ENCODE data around the gene MAP10.
A peak's percentile ranks its signal among the peaks of the same experiment; 100 is the strongest.

The MAP10 gene

DNA sequence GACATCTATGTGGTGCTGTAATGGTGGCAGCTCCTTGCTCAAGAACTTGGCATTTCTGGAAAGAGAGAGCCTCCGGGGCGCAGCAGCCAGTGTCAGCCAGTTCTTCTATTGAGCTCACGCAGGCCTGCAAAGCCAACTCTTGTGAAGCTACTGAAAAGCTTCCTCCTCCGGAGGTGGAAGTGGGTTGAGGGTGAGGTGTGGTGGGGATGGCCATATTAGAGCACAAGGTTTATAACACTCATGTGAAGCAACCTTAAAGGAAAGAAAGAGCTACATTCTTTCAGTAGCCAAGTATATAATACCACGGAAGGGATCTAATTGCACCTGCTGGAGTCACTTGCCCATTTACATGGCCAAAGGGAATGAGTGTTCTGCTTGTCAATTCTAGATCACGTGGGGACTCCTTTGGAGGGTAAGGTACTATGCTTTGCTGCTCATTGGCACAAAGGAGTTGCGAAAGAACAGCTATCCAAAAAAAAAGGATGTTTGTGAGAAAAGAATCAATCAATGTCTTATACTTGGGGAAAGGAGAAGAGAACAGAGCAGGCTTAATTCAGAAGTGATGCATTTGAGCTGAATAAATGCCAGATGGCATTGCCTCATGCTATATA is 18.3 kb upstream of the MAP10 start:
- Mint-ChIP-seq H3K36me3 (no peaks in the 10 kb centered on the region), H3K27ac (peak overlapping the region; percentile 33), H3K4me3 (no peak overlapping the region), H3K9me3 (no peaks in the 10 kb centered on the region), H3K4me1 (peaks cover 6% of the 10 kb centered on the region), H3K27me3 (peaks cover 6% of the 10 kb centered on the region)
- peak; percentile 47 for DNase-seq
- CTCF ChIA-PET, result interaction anchor here (0.5 kb wide), 1 partner anchor 519 kb away, joined by 3 read pairs; no protein-coding TSS in a partner anchor

DNA sequence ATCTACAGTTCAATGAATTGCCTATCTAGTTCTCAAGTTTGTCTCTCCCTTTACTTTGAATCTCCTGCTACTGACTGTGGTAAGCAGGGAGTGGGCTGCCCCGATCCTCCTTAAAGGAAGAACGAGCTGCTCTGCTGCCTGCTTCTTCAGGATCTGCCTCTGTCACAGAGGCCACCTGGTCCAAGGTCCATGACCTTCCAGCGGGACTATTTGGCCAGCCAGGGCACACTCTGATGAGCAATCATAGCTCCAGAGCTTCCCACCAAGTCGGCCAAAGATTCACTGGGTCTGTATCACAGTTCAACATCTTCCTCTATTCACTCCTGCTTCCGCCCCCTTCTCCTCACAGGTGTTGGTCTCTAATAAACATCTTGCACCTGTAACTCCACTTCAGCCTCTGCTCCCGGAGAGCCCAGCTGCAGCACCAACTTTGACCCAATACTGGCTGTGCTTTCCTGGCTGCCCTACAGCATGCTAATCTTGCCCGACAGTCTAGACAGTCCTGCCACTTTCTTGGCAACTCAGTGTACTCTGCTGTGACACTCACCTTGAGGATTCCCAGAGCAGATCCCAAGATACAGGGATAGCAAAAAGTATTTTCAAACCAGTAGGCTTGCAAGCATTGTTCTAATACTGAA is 16.9 kb upstream of the MAP10 start:
- CTCF ChIA-PET, result no interaction called here
- Mint-ChIP-seq H3K27ac (no peak overlapping the region), H3K27me3 (peaks cover 6% of the 10 kb centered on the region), H3K4me3 (no peak overlapping the region), H3K36me3 (no peaks in the 10 kb centered on the region), H3K4me1 (peaks cover 9% of the 10 kb centered on the region), H3K9me3 (no peaks in the 10 kb centered on the region)
- no peak for DNase-seq

DNA sequence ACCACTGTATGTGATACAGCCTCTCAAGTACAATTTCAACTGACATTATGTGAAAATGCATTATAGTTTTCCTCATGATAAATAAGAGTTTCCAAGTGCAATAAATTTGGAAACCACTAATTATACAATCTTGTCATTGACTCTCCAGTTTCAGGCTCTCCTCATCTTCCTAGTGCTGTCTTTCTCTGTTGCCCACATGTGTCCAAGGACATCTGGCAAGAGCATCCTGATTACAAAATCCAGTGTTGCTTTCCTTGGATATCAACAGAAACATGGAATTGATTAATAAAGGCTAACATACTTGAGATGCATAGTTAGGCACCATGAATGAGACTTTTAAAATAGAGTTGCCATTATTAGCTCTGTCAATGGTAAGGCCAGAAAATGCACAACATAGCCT is 15.6 kb upstream of the MAP10 start:
- Mint-ChIP-seq H3K9me3 (no peaks in the 10 kb centered on the region), H3K27ac (no peak overlapping the region), H3K4me3 (no peak overlapping the region), H3K4me1 (peaks cover 18% of the 10 kb centered on the region), H3K27me3 (peaks cover 6% of the 10 kb centered on the region), H3K36me3 (no peaks in the 10 kb centered on the region)
- CTCF ChIA-PET, result no interaction called here
- no peak for DNase-seq

DNA sequence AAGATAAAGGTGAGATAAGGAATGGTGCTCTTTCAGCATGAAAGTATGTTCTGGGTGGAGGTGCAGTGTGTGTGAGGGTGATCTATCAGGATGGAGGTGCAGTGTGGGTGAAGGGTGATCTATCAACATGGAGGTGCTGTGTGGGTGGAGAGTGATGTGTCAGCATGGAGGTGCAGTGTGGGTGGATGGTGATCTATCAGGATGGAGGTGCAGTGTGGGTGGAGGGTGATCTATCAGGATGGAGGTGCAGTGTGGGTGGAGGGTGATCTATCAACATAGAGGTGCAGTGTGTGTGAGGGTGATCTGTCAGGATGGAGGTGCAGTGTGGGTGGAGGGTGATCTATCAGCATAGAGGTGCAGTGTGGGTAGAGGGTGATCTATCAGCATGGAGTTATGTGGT is 12.3 kb upstream of the MAP10 start:
- Mint-ChIP-seq H3K27ac (no peak overlapping the region), H3K4me1 (peaks cover 12% of the 10 kb centered on the region), H3K4me3 (no peak overlapping the region), H3K27me3 (peaks cover 6% of the 10 kb centered on the region), H3K36me3 (no peaks in the 10 kb centered on the region), H3K9me3 (no peaks in the 10 kb centered on the region)
- CTCF ChIA-PET, result interaction anchor here (0.9 to 1.5 kb wide), 2 partner anchors 155 to 170 kb away, joined by 3 to 4 read pairs; no protein-coding TSS in a partner anchor
- DNase-seq, result no peak

DNA sequence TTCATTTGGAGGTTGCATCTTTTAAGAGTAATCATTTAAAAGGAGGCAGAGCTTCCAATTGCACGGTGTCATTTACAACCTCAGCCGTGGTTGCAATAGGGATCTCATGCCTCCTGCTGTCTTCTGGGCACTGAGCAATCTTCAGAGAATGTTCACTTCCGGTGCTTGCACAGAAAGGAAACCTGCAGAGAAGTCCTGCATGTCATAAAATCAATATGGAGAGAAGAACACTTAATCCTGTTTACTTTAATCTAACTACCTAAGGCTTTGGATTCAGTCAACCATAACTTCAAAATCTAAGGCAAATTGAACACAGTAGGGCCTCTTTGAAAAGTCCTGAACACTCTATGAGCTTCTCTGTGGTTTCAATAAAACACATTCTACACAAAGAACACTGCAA is 11.3 kb upstream of the MAP10 start:
- DNase-seq, result peak; percentile 47
- Mint-ChIP-seq H3K27ac (no peak overlapping the region), H3K36me3 (no peaks in the 10 kb centered on the region), H3K4me1 (peaks cover 12% of the 10 kb centered on the region), H3K9me3 (no peaks in the 10 kb centered on the region), H3K4me3 (no peak overlapping the region), H3K27me3 (no peaks in the 10 kb centered on the region)
- CTCF ChIA-PET, result interaction anchor here (0.6 to 1.6 kb wide), 11 partner anchors 12 to 1368 kb away, joined by 3 to 5 read pairs (median 3); partner anchors contain the start of gene MAP10

DNA sequence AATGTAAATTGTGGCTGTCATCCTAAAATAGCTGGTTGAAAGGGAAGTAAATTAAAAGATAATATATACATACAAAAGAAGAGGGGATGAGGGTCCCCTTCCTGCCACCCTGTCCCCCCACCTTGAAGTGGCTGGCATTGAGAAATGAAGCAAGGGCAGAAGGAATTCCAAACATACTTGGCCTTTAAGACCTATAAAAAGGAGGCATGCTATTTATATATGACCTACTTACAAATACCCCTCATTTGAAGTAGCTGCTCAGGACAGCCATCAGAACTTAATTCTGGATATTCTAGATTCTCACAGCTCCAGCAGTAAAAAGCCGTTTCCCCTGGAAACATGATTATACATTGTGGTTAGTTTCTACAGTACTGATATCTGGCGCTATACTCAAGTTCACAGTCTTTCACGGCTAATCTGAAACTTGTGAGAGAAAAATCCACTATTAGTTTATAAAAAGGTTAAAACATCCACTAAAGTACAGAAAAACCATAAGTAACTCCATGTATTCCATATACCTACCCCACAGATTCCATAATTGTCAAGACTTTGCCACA is 9.6 kb upstream of the MAP10 start:
- H3K27ac Mint-ChIP-seq, result no peak overlapping the region
- no peak for DNase-seq
- peaks cover 7% of the 10 kb centered on the region for H3K27me3 Mint-ChIP-seq
- peaks cover 12% of the 10 kb centered on the region for H3K4me1 Mint-ChIP-seq
- H3K4me3 Mint-ChIP-seq, result no peak overlapping the region
- H3K36me3 Mint-ChIP-seq, result no peaks in the 10 kb centered on the region
- no peaks in the 10 kb centered on the region for H3K9me3 Mint-ChIP-seq
- CTCF ChIA-PET, result interaction anchor here (1.6 kb wide), 1 partner anchor 68 kb away, joined by 4 read pairs; no protein-coding TSS in a partner anchor

DNA sequence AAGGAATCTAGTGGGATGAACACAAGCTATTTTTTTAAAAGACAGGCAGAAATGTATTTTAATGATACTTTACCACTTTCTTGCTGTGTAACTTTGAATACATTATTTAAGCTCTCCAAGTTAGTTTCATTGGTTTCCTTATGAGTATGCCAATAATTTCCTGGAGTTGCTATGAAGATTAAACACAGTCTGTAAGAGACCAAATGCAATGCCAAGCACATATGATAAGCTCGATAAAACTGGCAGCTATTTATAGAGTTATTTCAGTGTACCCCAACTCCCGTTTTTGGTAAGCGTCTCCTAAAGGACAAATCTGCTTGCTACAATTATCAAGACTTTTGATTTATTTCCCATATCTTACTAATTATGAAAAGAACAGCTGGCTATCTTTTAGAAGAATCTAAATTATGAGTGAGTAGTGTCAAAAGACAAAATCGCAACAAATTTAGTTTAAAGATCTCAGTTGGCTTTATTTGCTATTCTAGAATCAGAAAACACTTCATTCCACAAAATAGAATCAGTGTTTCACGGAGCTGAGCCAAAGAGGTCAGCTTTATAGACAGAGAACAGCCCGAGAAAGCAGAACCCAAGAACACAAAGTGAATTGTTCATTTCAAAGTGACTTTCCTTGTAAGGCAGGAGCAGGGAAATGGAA is 7.2 kb upstream of the MAP10 start:
- H3K4me3 Mint-ChIP-seq, result no peak overlapping the region
- DNase-seq, result no peak
- H3K36me3 Mint-ChIP-seq, result no peaks in the 10 kb centered on the region
- CTCF ChIA-PET, result no interaction called here
- H3K27ac Mint-ChIP-seq, result no peak overlapping the region
- H3K4me1 Mint-ChIP-seq, result peaks cover 9% of the 10 kb centered on the region
- no peaks in the 10 kb centered on the region for H3K9me3 Mint-ChIP-seq
- peaks cover 8% of the 10 kb centered on the region for H3K27me3 Mint-ChIP-seq

DNA sequence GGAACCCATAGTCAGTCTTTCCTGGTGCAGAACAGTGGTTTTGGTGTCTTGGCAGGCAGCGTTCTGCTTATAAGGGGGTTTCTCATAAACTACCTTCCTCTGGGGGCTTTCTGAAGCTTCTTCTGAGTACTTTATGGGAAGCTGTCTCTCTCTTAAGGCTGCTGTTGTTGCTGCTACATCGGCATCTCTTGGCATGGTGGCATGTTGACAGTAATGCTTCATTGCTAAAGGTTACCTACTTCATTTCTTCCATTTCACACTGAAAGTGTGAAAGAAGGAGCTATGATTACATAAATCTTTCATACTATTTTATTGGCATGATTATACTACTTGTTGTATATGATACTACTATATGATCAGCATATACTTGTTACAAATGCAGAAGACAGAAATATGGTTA is 6.3 kb upstream of the MAP10 start:
- Mint-ChIP-seq H3K36me3 (no peaks in the 10 kb centered on the region), H3K4me1 (peaks cover 3% of the 10 kb centered on the region), H3K27me3 (peaks cover 8% of the 10 kb centered on the region), H3K4me3 (no peak overlapping the region), H3K27ac (no peak overlapping the region), H3K9me3 (no peaks in the 10 kb centered on the region)
- no peak for DNase-seq
- CTCF ChIA-PET, result interaction anchor here (0.7 kb wide), 1 partner anchor 43 kb away, joined by 3 read pairs; no protein-coding TSS in a partner anchor

DNA sequence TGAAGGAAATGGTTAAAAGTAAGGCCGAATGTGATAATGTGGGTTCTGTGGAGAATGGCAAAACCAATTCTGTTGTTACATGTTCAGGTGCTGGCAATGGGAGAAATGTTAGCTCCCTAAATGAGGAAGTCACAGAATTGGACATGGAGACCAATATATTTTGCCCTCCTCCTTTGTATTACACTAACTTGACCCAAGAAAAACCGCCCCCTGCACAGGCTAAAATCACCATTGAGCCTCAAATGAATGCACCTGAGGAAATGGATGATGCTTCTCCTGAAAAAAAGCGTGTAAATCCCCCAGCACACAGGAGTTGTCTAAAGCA is 932 bp downstream of the MAP10 start:
- H3K36me3 Mint-ChIP-seq, result peaks cover 14% of the 10 kb centered on the region
- H3K4me1 Mint-ChIP-seq, result peaks cover 22% of the 10 kb centered on the region
- DNase-seq, result no peak
- peaks cover 20% of the 10 kb centered on the region for H3K27me3 Mint-ChIP-seq
- H3K27ac Mint-ChIP-seq, result no peak overlapping the region
- H3K9me3 Mint-ChIP-seq, result peaks cover 14% of the 10 kb centered on the region
- peak overlapping the region; percentile 82 for H3K4me3 Mint-ChIP-seq
- CTCF ChIA-PET, result interaction anchor here (1.4 kb wide), 1 partner anchor 12 kb away, joined by 3 read pairs; no protein-coding TSS in a partner anchor

DNA sequence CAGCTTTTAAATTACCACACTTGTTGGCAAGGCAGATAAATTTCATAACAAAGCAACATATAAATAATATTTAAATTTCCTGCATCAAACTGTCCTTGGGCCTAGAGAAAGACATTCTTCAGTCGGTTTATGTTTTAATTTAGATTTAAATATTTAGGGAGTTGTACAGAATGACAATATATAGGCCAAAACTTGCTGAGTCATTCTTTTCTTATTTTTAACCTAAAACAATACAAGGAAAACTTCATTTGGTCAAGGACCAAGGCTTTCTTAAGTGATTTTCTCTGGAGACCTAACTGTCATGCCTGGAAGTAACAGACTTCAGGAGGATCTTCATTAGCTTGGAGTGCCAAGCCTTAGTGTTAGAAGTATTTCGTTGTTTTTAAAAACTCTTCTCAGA is 5.6 kb downstream of the MAP10 start:
- peaks cover 9% of the 10 kb centered on the region for H3K9me3 Mint-ChIP-seq
- H3K36me3 Mint-ChIP-seq, result peaks cover 14% of the 10 kb centered on the region
- CTCF ChIA-PET, result interaction anchor here (0.9 to 1.0 kb wide), 2 partner anchors 73 to 141 kb away, joined by 4 read pairs; no protein-coding TSS in a partner anchor
- peaks cover 21% of the 10 kb centered on the region for H3K27me3 Mint-ChIP-seq
- H3K27ac Mint-ChIP-seq, result no peak overlapping the region
- H3K4me1 Mint-ChIP-seq, result peaks cover 10% of the 10 kb centered on the region
- no peak for DNase-seq
- H3K4me3 Mint-ChIP-seq, result no peak overlapping the region

DNA sequence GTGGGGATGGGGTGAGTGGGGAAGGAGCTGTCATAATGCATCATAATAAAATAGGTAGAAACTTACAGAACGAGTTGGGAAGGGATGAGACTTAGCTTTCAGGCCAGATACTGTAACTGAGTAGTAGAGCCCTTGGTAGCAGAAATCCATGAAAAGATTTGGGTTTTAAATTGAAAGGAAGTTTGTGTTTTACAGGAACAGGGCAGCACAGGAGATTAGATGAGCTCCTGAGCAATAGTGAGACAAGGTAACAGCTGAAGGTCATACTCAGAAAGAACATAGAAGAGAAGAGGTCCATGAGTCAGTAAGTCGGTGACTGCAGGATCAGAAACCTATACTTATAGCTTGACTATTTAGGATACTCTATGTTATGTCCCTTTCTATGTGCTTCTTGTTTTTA is 7.3 kb downstream of the MAP10 start:
- CTCF ChIA-PET, result no interaction called here
- peaks cover 2% of the 10 kb centered on the region for H3K36me3 Mint-ChIP-seq
- H3K9me3 Mint-ChIP-seq, result peaks cover 2% of the 10 kb centered on the region
- H3K4me1 Mint-ChIP-seq, result no peaks in the 10 kb centered on the region
- H3K4me3 Mint-ChIP-seq, result no peak overlapping the region
- H3K27ac Mint-ChIP-seq, result no peak overlapping the region
- peaks cover 8% of the 10 kb centered on the region for H3K27me3 Mint-ChIP-seq
- no peak for DNase-seq

DNA sequence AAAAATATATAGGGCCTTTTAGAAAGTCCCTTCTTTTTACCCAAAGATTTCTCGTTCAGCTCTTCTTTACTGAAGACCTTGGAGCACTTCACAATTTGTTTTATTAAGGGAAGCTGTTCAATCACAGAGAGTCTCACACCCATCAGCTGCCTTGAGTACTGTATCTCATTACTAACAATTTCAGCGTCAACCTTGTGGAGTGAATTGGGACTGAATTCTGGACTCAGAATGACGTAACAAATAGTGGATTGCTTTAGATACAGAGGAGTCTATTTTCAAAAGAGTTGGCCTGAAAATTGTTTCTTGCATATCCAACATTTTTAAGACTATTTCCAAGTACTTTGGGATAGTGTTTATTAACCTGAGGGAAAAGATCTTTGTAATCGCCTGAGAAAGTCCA is 7.9 kb downstream of the MAP10 start:
- CTCF ChIA-PET, result no interaction called here
- DNase-seq, result no peak
- H3K4me3 Mint-ChIP-seq, result no peak overlapping the region
- H3K27ac Mint-ChIP-seq, result no peak overlapping the region
- no peaks in the 10 kb centered on the region for H3K4me1 Mint-ChIP-seq
- peaks cover 8% of the 10 kb centered on the region for H3K27me3 Mint-ChIP-seq
- no peaks in the 10 kb centered on the region for H3K9me3 Mint-ChIP-seq
- H3K36me3 Mint-ChIP-seq, result no peaks in the 10 kb centered on the region

DNA sequence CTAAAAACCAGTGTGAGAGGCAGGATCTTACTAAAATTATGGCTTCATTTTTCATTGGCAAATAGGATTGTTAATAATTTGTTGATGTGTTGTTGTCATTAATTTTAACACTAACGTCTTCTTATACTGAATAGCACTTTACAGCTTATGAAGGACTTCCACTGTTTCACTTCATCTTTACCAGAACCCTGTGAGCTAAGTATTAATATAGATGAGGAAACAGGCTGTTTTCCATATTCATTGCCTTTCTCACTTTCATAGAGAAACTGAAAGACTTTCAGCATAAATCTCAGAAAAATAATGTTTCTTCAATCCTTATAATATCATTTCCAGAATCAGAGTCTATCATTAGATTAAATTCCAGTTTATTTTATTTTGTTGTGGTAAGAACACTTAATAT is 8.5 kb downstream of the MAP10 start:
- Mint-ChIP-seq H3K9me3 (no peaks in the 10 kb centered on the region), H3K27ac (no peak overlapping the region), H3K4me3 (no peak overlapping the region), H3K27me3 (peaks cover 8% of the 10 kb centered on the region), H3K4me1 (no peaks in the 10 kb centered on the region), H3K36me3 (no peaks in the 10 kb centered on the region)
- no peak for DNase-seq
- CTCF ChIA-PET, result no interaction called here

DNA sequence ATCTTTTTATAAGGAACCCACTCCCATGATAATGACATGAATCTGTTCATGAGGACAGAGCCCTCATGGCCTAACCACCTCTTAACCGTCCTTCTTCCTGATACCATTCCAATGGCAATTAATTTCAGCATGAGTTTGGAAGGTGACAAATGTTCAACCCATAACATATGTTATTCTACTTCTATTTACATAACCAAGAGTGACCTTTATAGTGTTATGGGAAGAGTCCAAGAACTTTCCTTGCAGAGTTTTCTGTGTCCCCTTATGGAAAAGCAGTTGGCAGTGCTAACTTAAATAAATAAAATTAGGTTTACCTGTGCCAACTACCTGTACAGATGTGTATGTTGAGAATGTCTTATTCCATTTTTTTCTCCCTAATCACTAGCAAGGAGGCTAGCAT is 11.1 kb downstream of the MAP10 start:
- Mint-ChIP-seq H3K4me3 (no peak overlapping the region), H3K36me3 (no peaks in the 10 kb centered on the region), H3K27ac (no peak overlapping the region), H3K4me1 (no peaks in the 10 kb centered on the region), H3K9me3 (no peaks in the 10 kb centered on the region), H3K27me3 (peaks cover 6% of the 10 kb centered on the region)
- CTCF ChIA-PET, result no interaction called here
- no peak for DNase-seq
